HepG2 (cell line): ENCODE data around the gene MAPRE3. TPM values are rescaled to one million over a fixed set of nuclear protein-coding genes. Genes with fewer than 3 reads are reported as not detected.

Experiments
- ATAC-seq: fragments of 200-7000 bp; cut with Tn5 transposase; 3 replicates; pipeline ENCODE4 v1.9.1; 2020; ENCODE audit warnings: mild to moderate bottlenecking, moderate library complexity
- BruUV-seq: library from RNA; stranded (reverse); fragments of 400-500 nt; replicated peaks from 2 replicates; lab custom pipeline; 2021; lab: Mats Ljungman, UMichigan
- CTCF ChIA-PET: fragments of 300-600 bp; formaldehyde crosslinking; extraction: SDS; loops from one replicate; lab custom pipeline; 2021; ENCODE audit warnings: low total read pairs, inconsistent platforms, low intra/inter-chr PET ratio; lab: Yijun Ruan, JAX
- POLR2A ChIA-PET: fragments of 350-600 bp; sonication (Branson Sonifier 250); formaldehyde crosslinking; loops from one replicate; lab custom pipeline; 2020; ENCODE audit warnings: antibody characterized with exemption, inconsistent platforms; lab: Yijun Ruan, JAX
- DNase-seq: peaks from one replicate; pipeline ENCODE4 v3.0.0-alpha.2; 2015; ENCODE audit warnings: low spot score
- FAIRE-seq: peaks from 3 replicates; lab custom pipeline; 2011; peaks lifted over from hg19 to GRCh38; lab: Jason Lieb, UNC
- H2AFZ ChIP-seq: one replicate; pipeline ENCODE4 v1.6.1; 2011; ENCODE audit warnings: low read length, inconsistent platforms
- H3K27ac ChIP-seq: fragments of 300-600 bp; 3 replicates; pipeline ENCODE4 v1.8.0; 2011; ENCODE audit warnings: mixed run types, mild to moderate bottlenecking, mixed read lengths, low read length, inconsistent platforms; ENCODE audit not compliant: insufficient read depth; ENCODE audit errors: extremely low read length
- H3K27me3 ChIP-seq, 2 experiments: fragments of 200-600 bp in 1 of 2; 2 replicates in 1 of 2; 3 replicates in 1 of 2; pipeline versions ENCODE4 v1.6.0 to v1.8.0; 2011; ENCODE audit warnings: low read length in 2 of 2, mild to moderate bottlenecking in 2 of 2, moderate library complexity in 2 of 2, inconsistent platforms in 1 of 2; ENCODE audit not compliant: insufficient read depth in 2 of 2, control insufficient read depth in 1 of 2
- H3K36me3 ChIP-seq, 2 experiments: fragments of 200-600 bp in 1 of 2; replicated peaks in 1 of 2; 2 replicates in 1 of 2; 3 replicates in 1 of 2; pipeline versions ENCODE4 v1.5.1 to v1.8.0; 2011; ENCODE audit warnings: low read length in 2 of 2, inconsistent platforms in 1 of 2; ENCODE audit not compliant: insufficient read depth in 2 of 2, control insufficient read depth in 1 of 2
- H3K4me1 ChIP-seq: 2 replicates; pipeline ENCODE4 v1.5.1; 2012; ENCODE audit warnings: low read length, inconsistent platforms; ENCODE audit not compliant: insufficient read depth
- H3K4me2 ChIP-seq: 2 replicates; pipeline ENCODE4 v1.6.0; 2011; ENCODE audit warnings: low read depth, low read length, inconsistent platforms
- H3K4me3 ChIP-seq, 3 experiments: fragments of 200-600 bp in 1 of 3; sonication (generic), shearing (Covaris generic) in 1 of 3; replicated peaks in 1 of 3; 2 replicates each; pipeline ENCODE4 v1.5.1; 2011 to 2016; ENCODE audit warnings: low read length in 3 of 3, inconsistent platforms in 2 of 3, low read depth in 2 of 3, mild to moderate bottlenecking in 2 of 3, control low read depth in 1 of 3, mixed read lengths in 1 of 3; ENCODE audit not compliant: insufficient read depth in 1 of 3
- H3K79me2 ChIP-seq: one replicate; pipeline ENCODE4 v1.6.1; 2011; ENCODE audit warnings: low read length, inconsistent platforms; ENCODE audit not compliant: insufficient read depth
- H3K9ac ChIP-seq: 2 replicates; pipeline ENCODE4 v1.6.0; 2011; ENCODE audit warnings: mild to moderate bottlenecking, low read depth, low read length, inconsistent platforms; ENCODE audit not compliant: insufficient read depth
- H3K9me3 ChIP-seq: 2 replicates; pipeline ENCODE4 v1.5.1; 2012; ENCODE audit warnings: mild to moderate bottlenecking, low read length
- H4K20me1 ChIP-seq: 2 replicates; pipeline ENCODE4 v1.6.0; 2011; ENCODE audit warnings: inconsistent platforms, mild to moderate bottlenecking, low read length, moderate library complexity; ENCODE audit not compliant: insufficient read depth
- ARNT ChIP-seq: fragments of 450-650 bp; IDR thresholded peaks from 2 replicates; pipeline ENCODE4 v1.6.1; 2017
- DRAP1 ChIP-seq: IDR thresholded peaks from 2 replicates; pipeline ENCODE4 v1.6.1; 2016; ENCODE audit warnings: missing genetic modification reagents, missing compliant biosample characterization
- JUNB ChIP-seq: sonication (generic); formaldehyde crosslinking; IDR thresholded peaks from 2 replicates; pipeline ENCODE4 v1.8.0; 2022; ENCODE audit warnings: missing genetic modification reagents, mild to moderate bottlenecking, borderline replicate concordance
- KDM6A ChIP-seq: IDR thresholded peaks from 2 replicates; pipeline ENCODE4 v1.6.1; 2016; ENCODE audit warnings: low read depth
- KLF12 ChIP-seq: sonication (generic); formaldehyde crosslinking; IDR thresholded peaks from 2 replicates; pipeline ENCODE4 v1.4.0; 2020; ENCODE audit warnings: missing genetic modification reagents, borderline replicate concordance
- KMT2A ChIP-seq: sonication (generic); formaldehyde crosslinking; IDR thresholded peaks from 2 replicates; pipeline ENCODE4 v1.4.0; 2020; ENCODE audit warnings: missing genetic modification reagents
- NFE2L2 ChIP-seq: fragments of 150-350 bp; IDR thresholded peaks from 2 replicates; pipeline ENCODE4 v1.6.1; 2014; ENCODE audit warnings: low read length
- NR0B2 ChIP-seq: sonication (generic); formaldehyde crosslinking; IDR thresholded peaks from 2 replicates; pipeline ENCODE4 v1.4.0; 2020; ENCODE audit warnings: mild to moderate bottlenecking, missing genetic modification reagents
- THAP7 ChIP-seq: sonication (generic); formaldehyde crosslinking; IDR thresholded peaks from 2 replicates; pipeline ENCODE4 v1.8.1; 2023; ENCODE audit warnings: mild to moderate bottlenecking, missing genetic modification reagents
- ZBTB38 ChIP-seq: sonication (generic); formaldehyde crosslinking; IDR thresholded peaks from 2 replicates; pipeline ENCODE4 v1.5.1; 2020; ENCODE audit warnings: mild to moderate bottlenecking, missing genetic modification reagents
- ZNF775 ChIP-seq: sonication (generic); formaldehyde crosslinking; IDR thresholded peaks from 2 replicates; pipeline ENCODE4 v1.4.0; 2020; ENCODE audit warnings: missing genetic modification reagents, mild to moderate bottlenecking, moderate library complexity, borderline replicate concordance
- WGBS: methylation state at CpG from one replicate; pipeline ENCODE4 v1.1.6; 2017; ENCODE audit warnings: low lambda C conversion rate; 5-methylcytosine and 5-hydroxymethylcytosine counted together
- in situ Hi-C: cut with HindIII; loops from 2 replicates; pipeline ENCODE4 v1.10.0; 2017; ENCODE audit warnings: low pct_unique_long_range_greater_than_20kb; ENCODE audit not compliant: extremely low pct_ligation_motif_present
- intact Hi-C: fragments of 100-400 bp; cut with micrococcal nuclease; formaldehyde crosslinking; loops from one replicate; pipeline ENCODE4 v1.10.0; 2022; ENCODE audit not compliant: unreplicated experiment
- polyA plus RNA-seq, 8 experiments: library from polyadenylated mRNA; depleted of rRNA in 3 of 8; stranded (reverse) in 7 of 8; unstranded in 1 of 8; fragments of >200 nt; fragmentation: Illumina TruSeq in 4 of 8; extraction: Trizol in 4 of 8; gene quantifications; 2 replicates each; pipeline versions ENCODE4 v1.2.1 to v1.2.3, GENCODE V29; 2011 to 2016; ENCODE audit warnings: low read depth in 4 of 8, missing spikeins in 1 of 8, mixed read lengths in 1 of 8; ENCODE audit not compliant: insufficient read depth in 1 of 8
- total RNA-seq, 5 experiments: library from RNA; depleted of rRNA; stranded (reverse); fragments of >200 nt; fragmentation: Illumina TruSeq; extraction: Trizol; gene quantifications; 2 replicates each; pipeline ENCODE4 v1.2.3, GENCODE V29; 2016; ENCODE audit warnings: low read depth in 1 of 5

Gene MAPRE3
- total and polyA plus RNA-seq, 2 of the 13 experiments (the other 11 are each of a cell fraction or from before 2014, with no cell fraction given): 0.31 to 0.91 TPM

- H3K4me3 ChIP-seq: no peak overlapping the region
- in situ Hi-C loops: no loop called here
- 41% methylated on average over 7 of the region's 11 CpGs for WGBS
- POLR2A ChIA-PET: no interaction called here
- H3K27ac ChIP-seq: no peak overlapping the region
- no peak overlapping the region for H3K9ac ChIP-seq
- peaks cover 31% of the 10 kb centered on the region for H3K4me1 ChIP-seq
- no peaks in the 10 kb centered on the region for H3K79me2 ChIP-seq
- intact Hi-C loops: no loop called here
- DNase-seq: no peak
- TF ChIP-seq KMT2A (CRISPR knock-in tag) (no peak), KDM6A (no peak), ZBTB38 (no peak), KLF12 (CRISPR knock-in tag) (no peak), NFE2L2 (no peak), THAP7 (no peak), NR0B2 (CRISPR knock-in tag) (no peak), JUNB (no peak), DRAP1 (CRISPR knock-in tag) (no peak), ZNF775 (no peak), ARNT (no peak)
- TF ChIP-seq, all 625 proteins: peak for 0
- CTCF ChIA-PET: no interaction called here
- no peaks in the 10 kb centered on the region for H4K20me1 ChIP-seq
- peaks cover 9 to 31% of the 10 kb centered on the region in 2 experiments; a peak in 3 of 5 replicates for H3K27me3 ChIP-seq
- H3K36me3 ChIP-seq: no peaks in the 10 kb centered on the region
- BruUV-seq: no TSS peak
- no peaks in the 10 kb centered on the region for H3K9me3 ChIP-seq
- FAIRE-seq (no peak), ATAC-seq (no peak)
- no peak overlapping the region for H2AFZ ChIP-seq
- no peak overlapping the region for H3K4me2 ChIP-seq
These were observed 37.5 kb upstream of the MAPRE3 start for GRCh38 chr2:26932974-26933373.
